A549 (cell line): ENCODE results near the gene BFSP1. TPM values are rescaled to one million over a fixed set of nuclear protein-coding genes. Genes with fewer than 3 reads are reported as not detected.
A peak's percentile ranks its signal among the peaks of the same experiment; 100 is the strongest.

Experiments used
- ATAC-seq, 2 experiments: fragments of 200-7000 bp in 1 of 2; fragments of >200 bp in 1 of 2; cut with Nextera tagmentation in 1 of 2; cut with Tn5 transposase in 1 of 2; 3 replicates each; pipeline versions ENCODE4 v1.8.0 to v1.9.1; 2018 to 2020; ENCODE audit warnings: mild to moderate bottlenecking in 1 of 2, moderate library complexity in 1 of 2
- CTCF ChIA-PET: fragments of 300-600 bp; sonication (Branson Sonifier 250); formaldehyde crosslinking; extraction: SDS; loops from one replicate; lab custom pipeline; 2021; ENCODE audit warnings: antibody characterized with exemption, inconsistent platforms; lab: Yijun Ruan, JAX
- POLR2A ChIA-PET: fragments of 350-600 bp; formaldehyde crosslinking; extraction: SDS; loops from one replicate; lab custom pipeline; 2021; ENCODE audit warnings: antibody characterized with exemption, inconsistent platforms; lab: Yijun Ruan, JAX
- DNase-seq, 2 experiments: peaks; one replicate each; pipeline versions ENCODE4 v3.0.0 to v3.0.0-alpha.2; 2011 to 2016; ENCODE audit warnings: low read depth in 1 of 2, low spot score in 1 of 2
- FAIRE-seq: peaks from 2 replicates; lab custom pipeline; 2011; peaks lifted over from hg19 to GRCh38; lab: Jason Lieb, UNC
- H3K27ac ChIP-seq, 2 experiments: fragments of >200 bp; sonication (Bioruptor Twin); formaldehyde crosslinking; 3 replicates each; pipeline ENCODE4 v1.5.1; 2016 to 2017
- H3K4me1 ChIP-seq: fragments of >200 bp; sonication (Bioruptor Twin); formaldehyde crosslinking; 3 replicates; pipeline ENCODE4 v1.6.1; 2016
- H3K4me2 ChIP-seq: fragments of >200 bp; sonication (Bioruptor Twin); formaldehyde crosslinking; 3 replicates; pipeline ENCODE4 v1.6.1; 2016
- H3K4me3 ChIP-seq: fragments of >200 bp; sonication (Bioruptor Twin); formaldehyde crosslinking; 3 replicates; pipeline ENCODE4 v1.5.1; 2016
- H3K9me3 ChIP-seq: fragments of >200 bp; sonication (Bioruptor Twin); formaldehyde crosslinking; 3 replicates; pipeline ENCODE4 v1.6.1; 2016
- BCL3 ChIP-seq: fragments of >200 bp; sonication (Bioruptor Twin); formaldehyde crosslinking; IDR thresholded peaks from 3 replicates; pipeline ENCODE4 v1.6.1; 2016
- CBX8 ChIP-seq: fragments of 200-600 bp; sonication (generic); IDR thresholded peaks from 2 replicates; pipeline ENCODE4 v1.6.1; 2016
- CTCF ChIP-seq: fragments of >200 bp; sonication (Bioruptor Twin); formaldehyde crosslinking; IDR thresholded peaks from 3 replicates; pipeline ENCODE4 v1.5.1; 2016
- E2F6 ChIP-seq: IDR thresholded peaks from 2 replicates; pipeline ENCODE4 v1.6.1; 2012; ENCODE audit warnings: low read depth, borderline replicate concordance
- ELK1 ChIP-seq: fragments of 150-350 bp; IDR thresholded peaks from 2 replicates; pipeline ENCODE4 v1.6.1; 2014; ENCODE audit warnings: low read depth, mild to moderate bottlenecking, low read length
- FOSL2 ChIP-seq, 2 experiments: fragments of 450-650 bp in 1 of 2; fragments of >200 bp in 1 of 2; sonication (Bioruptor Twin) in 1 of 2; formaldehyde crosslinking; IDR thresholded peaks; 2 replicates each; pipeline versions ENCODE4 v1.5.0 to v1.6.1; 2016 to 2020; ENCODE audit warnings: mild to moderate bottlenecking in 1 of 2, moderate library complexity in 1 of 2
- KDM5A ChIP-seq: fragments of 200-600 bp; sonication (generic); IDR thresholded peaks from 2 replicates; pipeline ENCODE4 v1.6.1; 2016; ENCODE audit warnings: antibody characterized with exemption, mild to moderate bottlenecking
- MAX ChIP-seq: IDR thresholded peaks from 2 replicates; pipeline ENCODE4 v1.6.1; 2012
- RAD21 ChIP-seq, 2 experiments: fragments of >200 bp in 1 of 2; sonication (Bioruptor Twin) in 1 of 2; formaldehyde crosslinking in 1 of 2; IDR thresholded peaks in 1 of 2; conservative IDR thresholded peaks in 1 of 2; 2 replicates in 1 of 2; 3 replicates in 1 of 2; pipeline ENCODE4 v1.6.1; 2012 to 2018; ENCODE audit warnings: inconsistent platforms in 1 of 2
- SMC3 ChIP-seq: fragments of >200 bp; sonication (Bioruptor Twin); formaldehyde crosslinking; IDR thresholded peaks from 3 replicates; pipeline ENCODE4 v1.6.1; 2018; ENCODE audit warnings: inconsistent platforms
- ZNF302 ChIP-seq: fragments of 250-450 bp; sonication (Bioruptor Pico); IDR thresholded peaks from 2 replicates; pipeline ENCODE4 v1.9.0; 2021; ENCODE audit warnings: inconsistent platforms, mild to moderate bottlenecking, moderate library complexity
- WGBS: methylation state at CpG from one replicate; pipeline ENCODE4 v1.1.6; 2017; ENCODE audit errors: missing lambda C conversion rate; 5-methylcytosine and 5-hydroxymethylcytosine counted together
- polyA plus RNA-seq, 4 experiments: library from polyadenylated mRNA; depleted of rRNA in 3 of 4; stranded (reverse); fragments of >200 nt; fragmentation: RNase III in 1 of 4; extraction: RNeasy Plus Mini Kit Qiagen cat#74134 plus additional on column Dnase treatment in 1 of 4; gene quantifications; 2 replicates in 3 of 4; 3 replicates in 1 of 4; pipeline ENCODE4 v1.2.3, GENCODE V29; 2011 to 2017

Gene BFSP1
- polyA plus RNA-seq, 2 of the 4 experiments (the other 2 are of a cell fraction), result 7.2 to 8.3 TPM

GRCh38 chr20:17505636-17506517 is 25.3 kb downstream of the BFSP1 start:
- Histone ChIP-seq H3K27ac (peak overlapping the region in 1 of 2 experiments; percentile 64; a peak in 2 of 6 replicates), H3K9me3 (no peaks in the 10 kb centered on the region), H3K4me1 (0 out of 3 replicates have a peak, but pooled peaks cover 3% of the 10 kb centered on the region), H3K4me2 (peak overlapping the region; percentile 70), H3K4me3 (no peak overlapping the region)
- DNase-seq, result no peak
- no peak for TF ChIP-seq E2F6
- TF ChIP-seq BCL3, result no peak
- TF ChIP-seq CBX8, result no peak
- no peak for TF ChIP-seq FOSL2 (IDR thresholded peaks at IDR 0.05)
- peak; percentile 60 for TF ChIP-seq FOSL2 (CRISPR knock-in tag; IDR thresholded peaks at IDR 0.05)
- CTCF ChIA-PET, result interaction anchor here (0.5 to 10.9 kb wide), 49 partner anchors 8 to 770 kb away, joined by 3 to 230 read pairs (median 6); partner anchors contain the start of genes BFSP1, DSTN and RRBP1
- POLR2A ChIA-PET, result interaction anchor here (0.6 to 0.7 kb wide), 3 partner anchors 23 to 112 kb away, joined by 3 to 6 read pairs (median 4); no protein-coding TSS in a partner anchor
- ATAC-seq, result peak in 1 of 2 experiments; percentile 8; a peak in 2 of 6 replicates
- 78% methylated on average over 19 of the region's 19 CpGs for WGBS
- no peak for FAIRE-seq

- DNase-seq (peak; percentile 45 to 53), FAIRE-seq (peak; percentile 96), ATAC-seq (peak; percentile 45 to 77)
- WGBS, result 56% methylated on average over 30 of the region's 30 CpGs
- CTCF ChIA-PET, result interaction anchor here (0.5 to 10.9 kb wide), 63 partner anchors 9 to 1805 kb away, joined by 3 to 230 read pairs (median 5); partner anchors contain the start of genes BFSP1, DSTN and RRBP1
- H3K27ac ChIP-seq, result peak overlapping the region; percentile 30 to 64; a peak in 4 of 6 replicates
- H3K4me2 ChIP-seq, result peak overlapping the region; percentile 70
- H3K4me1 ChIP-seq, result 0 out of 3 replicates have a peak, but pooled peaks cover 3% of the 10 kb centered on the region
- 0 out of 3 replicates have a peak overlapping the region, but pooled peaks have one; percentile 15 for H3K4me3 ChIP-seq
- H3K9me3 ChIP-seq, result no peaks in the 10 kb centered on the region
- TF ChIP-seq RAD21 (conservative IDR thresholded peaks at IDR 0.05 in 1 of 2, IDR thresholded peaks at IDR 0.05 in 1 of 2) (peak; percentile 91 to 95), ZNF302 (CRISPR knock-in tag) (no peak), CTCF (peak; percentile 98), SMC3 (peak; percentile 86), ELK1 (no peak), KDM5A (peak; percentile 93; the same call in 1 of the 2 replicates), MAX (peak; percentile 63)
- TF ChIP-seq, all 56 proteins: peak for 5
- POLR2A ChIA-PET, result no interaction called here
Observed at GRCh38 chr20:17504898-17505635, 26.1 kb downstream of the BFSP1 start.
